SK-N-MC (cell line): Measurements from ENCODE around the gene PDCL2.

Experiments
- FOXP2 ChIP-seq: optimal IDR thresholded peaks from 2 replicates; pipeline ENCODE3; 2011; ENCODE audit warnings: mild to moderate bottlenecking, moderate library complexity; ENCODE audit not compliant: insufficient read depth; ENCODE audit errors: extremely low read length, control extremely low read depth
- POLR2AphosphoS5 ChIP-seq: IDR thresholded peaks from 2 replicates; pipeline ENCODE4 v1.6.1; 2012; ENCODE audit warnings: mild to moderate bottlenecking, low read depth, low read length, borderline replicate concordance

DNA sequence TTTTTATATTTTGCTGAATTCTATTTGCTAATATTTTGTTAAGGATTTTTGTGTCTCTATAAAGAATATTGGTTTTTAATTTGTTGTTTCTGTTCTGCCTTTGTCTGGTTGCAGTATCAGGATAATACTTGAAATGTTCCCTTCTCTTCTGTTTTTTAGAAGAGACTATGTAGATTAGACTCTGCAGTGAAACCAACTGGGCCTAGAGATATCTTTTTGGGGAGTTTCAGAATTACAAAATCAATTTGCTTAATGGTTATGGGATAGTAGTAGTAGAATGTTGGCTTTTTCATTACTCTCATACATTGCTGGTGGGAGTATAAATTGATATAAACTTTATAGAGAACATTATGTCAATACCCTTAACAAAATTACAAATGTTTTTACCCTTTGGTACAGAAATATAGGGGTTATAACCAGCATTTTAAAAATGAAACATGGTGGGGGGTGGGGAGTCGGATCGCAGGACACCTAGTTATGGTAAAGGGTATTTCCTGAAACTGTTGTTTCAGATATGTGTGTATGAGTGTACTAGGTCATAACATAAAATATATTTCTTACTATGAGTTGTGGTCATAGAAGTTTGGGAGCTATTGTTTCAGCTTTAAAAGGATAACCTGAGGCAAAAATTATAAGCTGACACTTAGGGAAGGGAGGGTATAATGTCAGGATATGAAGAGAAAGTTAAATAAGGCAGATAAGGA, 74.4 kb downstream of the PDCL2 start:
- no peak for TF ChIP-seq FOXP2
- TF ChIP-seq POLR2AphosphoS5: no peak
